Heart left ventricle (tissue), 16 donors: Measurements from ENCODE around the gene ATP11B. TPM values are rescaled to one million over a fixed set of nuclear protein-coding genes. Genes with fewer than 3 reads are reported as not detected.

ENCODE experiments used
- ATAC-seq, 4 donors: fragments of 200-7000 bp; cut with Tn5 transposase; one replicate each; pipeline ENCODE4 v1.9.1; 2020 to 2022; ENCODE audit warnings: moderate library complexity in 4 of 4, mild to moderate bottlenecking in 3 of 4, moderate number of reproducible peaks in 1 of 4
- DNase-seq, 5 donors: peaks; one replicate each; pipeline ENCODE4 v3.0.0-alpha.2; 2020
- H3K27ac ChIP-seq, 12 donors: fragments of 200-600 bp; sonication (generic) in 4 of 12; one replicate each; pipeline versions ENCODE4 v1.5.0 to v1.8.0; 2016 to 2022; ENCODE audit warnings: mild to moderate bottlenecking in 2 of 12
- H3K27me3 ChIP-seq, 9 donors: fragments of 200-600 bp; sonication (generic) in 2 of 9; one replicate each; pipeline versions ENCODE4 v1.5.1 to v1.8.0; 2016 to 2022; ENCODE audit warnings: mild to moderate bottlenecking in 3 of 9
- H3K36me3 ChIP-seq, 9 donors: fragments of 200-600 bp; sonication (generic) in 2 of 9; one replicate each; pipeline versions ENCODE4 v1.5.0 to v1.8.0; 2018 to 2022; ENCODE audit warnings: mild to moderate bottlenecking in 2 of 9
- H3K4me1 ChIP-seq, 12 donors: fragments of 200-600 bp; sonication (generic) in 4 of 12; one replicate each; pipeline versions ENCODE4 v1.5.0 to v1.8.0; 2016 to 2022; ENCODE audit warnings: mild to moderate bottlenecking in 3 of 12
- H3K4me3 ChIP-seq, 12 donors: fragments of 200-600 bp; sonication (generic) in 4 of 12; one replicate each; pipeline versions ENCODE4 v1.5.0 to v1.8.0; 2017 to 2022; ENCODE audit warnings: mild to moderate bottlenecking in 9 of 12, moderate library complexity in 4 of 12
- H3K9me3 ChIP-seq, 12 donors: fragments of 200-600 bp; sonication (generic) in 4 of 12; one replicate each; pipeline versions ENCODE4 v1.5.0 to v1.8.0; 2016 to 2022; ENCODE audit warnings: mild to moderate bottlenecking in 1 of 12
- POLR2A ChIP-seq, 2 donors: fragments of 450-650 bp; IDR thresholded peaks; one replicate each; pipeline ENCODE4 v1.6.1; 2017; ENCODE audit warnings: antibody characterized with exemption in 2 of 2, mild to moderate bottlenecking in 2 of 2, moderate library complexity in 2 of 2
- WGBS, 4 donors: extraction: QIAGEN DNeasy Blood & Tissue Kit in 2 of 4; methylation state at CpG; one replicate each; pipeline versions ENCODE4 v1.1.5 to v1.1.7; 2013 to 2018; 5-methylcytosine and 5-hydroxymethylcytosine counted together
- intact Hi-C, 10 donors: fragments of 100-400 bp; cut with DNase I; formaldehyde crosslinking; loops; one replicate each; pipeline versions ENCODE4 v1.11.1 to v1.14.2; 2022
- polyA plus RNA-seq, 2 donors: library from polyadenylated mRNA; stranded (reverse); fragments of 200-250 nt; gene quantifications; one replicate each; pipeline ENCODE4 v1.2.3, GENCODE V29; 2013
- total RNA-seq, 9 donors: library from RNA; depleted of rRNA in 2 of 9; stranded (reverse); fragments of >200 nt in 2 of 9; fragmentation: NEBNext Ultra II Directional in 3 of 9; extraction: Animal tissue kit (Norgen Biotek cat#: 25700) in 3 of 9; gene quantifications; one replicate each; pipeline versions ENCODE4 v1.1.0 to v1.2.4, GENCODE V29; 2016 to 2023
- TF ChIP-seq, protein P1 (sequence below), 12 donors: fragments of 200-600 bp; sonication (generic) in 4 of 12; IDR thresholded peaks; one replicate each; pipeline versions ENCODE4 v1.5.0 to v1.8.0; 2018 to 2022; ENCODE audit warnings: antibody characterized with exemption in 12 of 12, mild to moderate bottlenecking in 5 of 12
- donor health status: ischemic (EF 13 %, LVEDD 7.1; RV severe dilation, severe dysfunction).
- donor health status: healthy with polysubstance abuse.
- donor health status: DM: no; HTN: yes; CAD: no.
- donor health status: DM: no; HTN: no; CAD: no.
- donor health status: ischemic (EF 25% LVEDD 6.9; RV normal size, moderate dysfunction).
- donor health status: ischemic (EF 25% LVEDD 5.7; RV mildly dilated, moderate dysfunction).
- donor health status: healthy.
- donor health status: DM: yes; HTN: yes; CAD: no.
- donor health status: ischemic (EF 35%, LVEDD 5.7; RV mildly dilated, moderate dysfunction).
- donor health status: nonischemic (EF 11% LVEDD 7.7; RV severe dilation, severe dysfunction).
- donor health status: DM: yes; HTN: yes; CAD: no.
- donor health status: PGD.
- donor health status: ischemic (EF 29% LVEDD 5.4; RV normal size, mild dysfunction).
- donor health status: nonischemic (EF 23%, LVEDD 6.1; RV moderate dilation, normal function).

The ATP11B gene
- total and polyA plus RNA-seq, 11 donors: 4.9 to 45.6 (median 30.9) TPM

DNA sequence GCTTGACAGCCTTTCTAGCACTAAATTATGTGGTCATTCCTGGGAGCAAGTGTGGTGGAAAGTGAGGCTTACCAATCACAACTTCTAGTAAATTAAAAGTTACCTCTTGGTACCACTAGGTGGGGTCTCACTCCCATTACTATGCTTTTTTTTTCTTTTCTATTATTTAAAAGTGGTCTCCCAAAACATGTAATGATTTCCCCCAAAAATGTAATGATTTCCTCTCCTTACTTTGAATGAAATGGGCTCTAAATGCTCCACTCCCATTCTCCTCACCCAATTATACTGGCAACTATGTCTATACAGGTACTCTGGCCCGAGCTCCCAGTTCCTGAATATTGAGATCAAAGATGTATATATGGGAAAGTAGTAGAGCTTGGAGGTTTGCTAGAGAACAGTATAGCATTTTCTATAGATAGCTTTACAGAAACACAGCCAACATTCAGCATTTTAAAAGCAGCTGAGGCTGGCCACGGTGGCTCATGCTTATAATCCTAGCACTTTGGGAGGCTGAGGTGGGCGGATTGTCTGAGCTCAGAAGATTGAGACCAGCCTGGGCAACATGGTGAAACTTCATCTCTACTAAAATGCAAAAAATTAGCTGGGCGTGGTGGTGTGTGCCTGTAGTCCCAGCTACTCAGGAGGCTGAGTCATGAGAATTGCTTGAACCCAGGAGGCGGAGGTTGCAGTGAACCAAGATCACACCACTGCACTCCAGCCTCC, 116.2 kb downstream of the ATP11B start:
- intact Hi-C loops: loop anchor here in 1 of 10 donors (5.0 kb wide), 1 partner anchor 478 kb away; no protein-coding TSS in a partner anchor
- TF ChIP-seq POLR2A (IDR thresholded peaks at IDR 0.05): no peak
- TF ChIP-seq, protein P1, sequence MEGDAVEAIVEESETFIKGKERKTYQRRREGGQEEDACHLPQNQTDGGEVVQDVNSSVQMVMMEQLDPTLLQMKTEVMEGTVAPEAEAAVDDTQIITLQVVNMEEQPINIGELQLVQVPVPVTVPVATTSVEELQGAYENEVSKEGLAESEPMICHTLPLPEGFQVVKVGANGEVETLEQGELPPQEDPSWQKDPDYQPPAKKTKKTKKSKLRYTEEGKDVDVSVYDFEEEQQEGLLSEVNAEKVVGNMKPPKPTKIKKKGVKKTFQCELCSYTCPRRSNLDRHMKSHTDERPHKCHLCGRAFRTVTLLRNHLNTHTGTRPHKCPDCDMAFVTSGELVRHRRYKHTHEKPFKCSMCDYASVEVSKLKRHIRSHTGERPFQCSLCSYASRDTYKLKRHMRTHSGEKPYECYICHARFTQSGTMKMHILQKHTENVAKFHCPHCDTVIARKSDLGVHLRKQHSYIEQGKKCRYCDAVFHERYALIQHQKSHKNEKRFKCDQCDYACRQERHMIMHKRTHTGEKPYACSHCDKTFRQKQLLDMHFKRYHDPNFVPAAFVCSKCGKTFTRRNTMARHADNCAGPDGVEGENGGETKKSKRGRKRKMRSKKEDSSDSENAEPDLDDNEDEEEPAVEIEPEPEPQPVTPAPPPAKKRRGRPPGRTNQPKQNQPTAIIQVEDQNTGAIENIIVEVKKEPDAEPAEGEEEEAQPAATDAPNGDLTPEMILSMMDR (IDR thresholded peaks at IDR 0.05): peak; percentile 22 to 59 (median 42)
- no peak overlapping the region for H3K4me3 ChIP-seq
- peaks cover 0 to 81% (median 39%) of the 10 kb centered on the region in 9 donors for H3K36me3 ChIP-seq
- no peak overlapping the region for H3K27ac ChIP-seq
- no peaks in the 10 kb centered on the region for H3K27me3 ChIP-seq
- DNase-seq (no peak), ATAC-seq (no peak)
- 97 to 98% (median 97%) methylated on average over 5 of the region's 5 CpGs for WGBS, 4 donors
- no peaks in the 10 kb centered on the region for H3K9me3 ChIP-seq
- H3K4me1 ChIP-seq: peaks cover 0 to 4% (median 0%) of the 10 kb centered on the region in 12 donors

DNA sequence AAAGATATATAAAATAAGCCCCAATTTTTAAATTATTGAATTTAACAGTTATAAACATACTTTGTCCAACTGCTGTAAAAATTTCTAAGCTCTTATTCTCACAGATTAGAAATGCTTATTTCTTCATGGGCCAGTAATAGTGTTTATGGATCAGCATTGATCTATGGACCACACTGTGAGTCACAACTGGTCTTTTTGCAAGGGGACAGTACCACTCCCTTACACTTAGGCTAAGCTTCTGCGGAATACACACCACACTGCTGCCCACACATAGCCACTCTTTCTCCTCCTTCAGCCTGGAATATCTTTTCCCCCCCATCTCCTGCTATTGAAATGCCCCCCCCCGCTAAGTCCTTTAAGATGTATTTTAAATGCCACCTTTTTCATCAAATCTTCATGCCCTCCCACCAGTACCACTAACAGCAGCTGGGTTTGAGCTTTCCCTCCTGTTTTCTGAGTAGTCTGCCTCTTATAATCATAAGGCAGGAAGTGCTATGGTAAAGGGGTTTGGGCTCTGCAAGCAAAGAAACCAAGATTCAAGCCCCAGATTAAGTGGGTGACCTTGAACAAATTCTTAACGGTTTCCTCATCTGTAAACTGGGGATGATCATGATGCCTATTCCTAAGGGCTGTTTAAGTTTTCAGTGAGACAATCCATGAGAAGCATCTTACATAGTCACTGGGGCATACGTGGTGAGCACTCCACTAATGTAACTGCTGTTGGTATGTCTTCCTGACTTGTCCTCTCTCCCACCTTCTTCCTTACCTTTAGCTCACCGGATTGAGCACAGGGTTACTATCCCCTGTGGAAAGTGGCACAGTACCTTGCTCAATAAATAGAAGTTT, 117.9 kb downstream of the ATP11B start:
- intact Hi-C loops: no loop called here
- H3K36me3 ChIP-seq: peaks cover 0 to 82% (median 34%) of the 10 kb centered on the region in 9 donors
- no peak overlapping the region for H3K4me3 ChIP-seq
- ATAC-seq (peak in 1 of 4 donors; percentile 31), DNase-seq (no peak)
- no peak overlapping the region for H3K27ac ChIP-seq
- WGBS, 4 donors: 90 to 94% (median 93%) methylated on average over 5 of the region's 5 CpGs
- no peak for TF ChIP-seq POLR2A (IDR thresholded peaks at IDR 0.05)
- TF ChIP-seq, protein P1 (IDR thresholded peaks at IDR 0.05): no peak
- H3K4me1 ChIP-seq: peaks cover 0 to 4% (median 0%) of the 10 kb centered on the region in 12 donors
- no peaks in the 10 kb centered on the region for H3K9me3 ChIP-seq
- H3K27me3 ChIP-seq: no peaks in the 10 kb centered on the region

DNA sequence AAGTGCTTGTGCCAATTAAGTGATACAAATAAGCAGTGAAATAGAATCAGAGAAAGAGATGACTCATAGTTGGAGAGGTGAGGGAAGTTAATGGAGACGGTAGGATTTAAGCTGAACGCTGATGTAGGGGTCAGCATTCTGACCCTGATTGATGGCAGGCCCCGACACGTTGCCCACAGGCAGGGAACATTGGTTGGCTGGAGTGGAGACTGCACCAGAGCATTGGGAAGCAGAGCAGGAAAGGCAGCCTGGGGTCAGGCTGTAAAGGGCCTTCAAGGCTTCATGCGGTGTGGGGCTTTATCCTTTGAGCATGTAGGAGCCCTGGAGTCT, 118.4 kb downstream of the ATP11B start:
- DNase-seq (no peak), ATAC-seq (peak in 1 of 4 donors; percentile 39)
- intact Hi-C loops: no loop called here
- Histone ChIP-seq H3K4me3 (no peak overlapping the region), H3K9me3 (no peaks in the 10 kb centered on the region), H3K27ac (no peak overlapping the region), H3K27me3 (no peaks in the 10 kb centered on the region), H3K4me1 (peaks cover 0 to 4% (median 0%) of the 10 kb centered on the region in 12 donors), H3K36me3 (peaks cover 0 to 77% (median 29%) of the 10 kb centered on the region in 9 donors)
- 56 to 73% (median 71%) methylated on average over 5 of the region's 5 CpGs for WGBS, 4 donors
- TF ChIP-seq, protein P1 (IDR thresholded peaks at IDR 0.05): no peak
- no peak for TF ChIP-seq POLR2A (IDR thresholded peaks at IDR 0.05)

DNA sequence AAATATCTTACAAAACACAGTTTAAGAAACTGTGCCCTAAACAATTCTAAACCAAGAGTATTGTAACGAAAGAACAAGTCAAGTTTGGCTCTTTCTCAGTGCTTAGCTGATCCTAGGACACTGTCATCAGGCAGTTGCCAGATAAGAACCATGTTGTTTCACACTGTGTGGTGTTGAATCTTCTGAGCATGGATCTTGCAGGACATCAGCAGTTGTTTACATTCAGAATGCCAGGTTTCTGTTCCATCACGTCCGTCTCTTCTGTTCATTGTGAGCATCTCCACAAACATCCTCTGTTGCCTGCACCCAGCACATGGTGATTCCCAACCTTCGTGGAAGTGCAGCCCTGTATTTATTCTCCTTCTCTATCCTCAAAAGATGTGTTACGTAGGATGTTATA, 119.2 kb downstream of the ATP11B start:
- 48 to 64% (median 56%) methylated on average over 5 of the region's 5 CpGs for WGBS, 4 donors
- Histone ChIP-seq H3K4me3 (no peak overlapping the region), H3K27me3 (no peaks in the 10 kb centered on the region), H3K27ac (no peak overlapping the region), H3K36me3 (peaks cover 0 to 70% (median 24%) of the 10 kb centered on the region in 9 donors), H3K9me3 (no peaks in the 10 kb centered on the region), H3K4me1 (peaks cover 0 to 6% (median 0%) of the 10 kb centered on the region in 12 donors)
- TF ChIP-seq, protein P1 (IDR thresholded peaks at IDR 0.05): no peak
- no peak for TF ChIP-seq POLR2A (IDR thresholded peaks at IDR 0.05)
- intact Hi-C loops: no loop called here
- DNase-seq (no peak), ATAC-seq (peak in 3 of 4 donors; percentile 30 to 48 (median 43))
